ENCODE results near the gene ZSWIM5.
"Not testable (repeated sequence)": the region's sequence is repeated elsewhere in the genome, so short reads cannot be mapped to it uniquely, and the experiment has no call there.

ZSWIM5 gene

GRCh38 chr1:45200906-45201500, 5.4 kb downstream of the ZSWIM5 start:
- no peak for DNase-seq (ENCODE audit: low spot score)

DNA sequence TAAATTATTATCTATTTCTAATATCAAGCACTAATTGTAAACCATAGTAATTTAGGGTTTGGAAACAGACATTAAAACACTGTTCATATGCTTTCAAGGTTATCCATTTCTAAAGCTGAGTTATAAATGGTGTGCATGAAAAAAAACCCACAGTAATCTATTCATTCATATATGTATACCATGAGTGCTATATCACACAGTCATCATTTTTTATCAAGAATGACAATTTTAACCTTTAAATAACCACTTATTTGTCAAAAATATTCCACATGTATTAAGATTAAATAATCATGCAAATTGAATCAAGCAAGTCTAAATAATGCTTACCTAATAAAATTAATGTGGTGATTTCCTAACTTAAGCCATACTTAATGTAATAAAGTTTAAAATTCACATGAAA, 6.0 kb downstream of the ZSWIM5 start:
- DNase-seq (ENCODE audit: low spot score), result no peak

- no peak for DNase-seq (ENCODE audit: low spot score)
Measured at GRCh38 chr1:45198185-45198584, 8.2 kb downstream of the ZSWIM5 start.

DNA sequence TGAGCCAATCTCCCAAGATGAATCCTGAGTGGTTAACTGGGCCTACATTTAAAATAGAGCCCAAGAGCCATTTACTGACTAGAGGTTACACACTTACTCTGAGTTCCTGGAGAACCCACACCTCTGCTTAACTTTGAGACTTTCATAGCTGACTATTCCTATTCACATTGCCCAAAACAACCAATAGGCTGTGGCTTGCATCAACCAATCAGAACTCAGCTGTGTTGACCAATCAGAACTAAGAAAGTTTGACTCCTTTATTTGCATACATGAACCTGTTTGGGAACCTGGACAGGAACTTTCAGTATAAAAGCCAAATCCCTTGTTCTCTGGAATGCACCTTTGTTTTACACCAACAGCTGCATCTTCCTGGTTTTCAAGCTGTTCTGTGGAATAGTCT, 9.5 kb downstream of the ZSWIM5 start:
- DNase-seq (ENCODE audit: low spot score), result no peak

DNA sequence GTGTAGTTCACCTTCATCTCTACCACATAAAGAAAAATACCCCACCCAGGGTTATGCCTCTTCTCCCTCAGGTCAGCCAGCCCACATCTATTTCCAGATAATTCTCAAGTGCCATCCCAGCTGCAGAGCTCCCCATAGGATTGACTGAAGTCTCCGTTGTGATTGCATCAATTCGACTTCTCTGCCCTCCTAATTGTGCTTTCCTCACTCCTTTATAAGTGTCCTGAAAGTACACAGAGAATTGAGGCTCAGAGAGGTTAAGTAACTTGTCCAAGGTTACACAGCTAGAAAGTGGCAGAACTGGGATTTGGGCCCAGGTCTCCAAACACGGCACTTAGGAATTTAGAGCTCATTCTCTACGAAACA, 15.0 kb downstream of the ZSWIM5 start:
- DNase-seq (ENCODE audit: low spot score), result no peak

DNA sequence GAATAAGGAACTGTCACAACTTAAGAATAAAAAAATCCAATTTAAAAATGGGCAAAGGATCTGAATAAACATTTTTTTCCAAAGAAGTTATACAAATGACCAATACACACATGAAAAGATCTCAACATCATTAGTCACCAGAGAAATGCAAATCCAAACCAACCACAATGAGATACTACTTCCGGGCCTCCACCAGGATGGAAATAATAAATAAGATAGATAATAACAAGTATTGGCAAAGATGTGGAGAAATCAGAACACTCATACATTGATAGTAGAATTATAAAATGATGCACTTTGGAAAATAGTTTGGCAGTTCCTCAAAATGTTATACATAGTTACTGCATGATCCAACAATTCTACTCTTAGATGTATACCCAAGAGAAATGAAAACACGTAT, 18.7 kb downstream of the ZSWIM5 start:
- DNase-seq (ENCODE audit: low spot score), result no peak

- not testable (repeated sequence) for DNase-seq (ENCODE audit: low spot score)
Measured at GRCh38 chr1:45179918-45180519, 26.4 kb downstream of the ZSWIM5 start.

- no peak for DNase-seq (ENCODE audit: low spot score)
Measured at GRCh38 chr1:45177452-45177851, 29.0 kb downstream of the ZSWIM5 start.

GRCh38 chr1:45172764-45173163, 33.6 kb downstream of the ZSWIM5 start:
- no peak for DNase-seq (ENCODE audit: low spot score)

GRCh38 chr1:45172005-45172404, 34.4 kb downstream of the ZSWIM5 start:
- no peak for DNase-seq (ENCODE audit: low spot score)

DNA sequence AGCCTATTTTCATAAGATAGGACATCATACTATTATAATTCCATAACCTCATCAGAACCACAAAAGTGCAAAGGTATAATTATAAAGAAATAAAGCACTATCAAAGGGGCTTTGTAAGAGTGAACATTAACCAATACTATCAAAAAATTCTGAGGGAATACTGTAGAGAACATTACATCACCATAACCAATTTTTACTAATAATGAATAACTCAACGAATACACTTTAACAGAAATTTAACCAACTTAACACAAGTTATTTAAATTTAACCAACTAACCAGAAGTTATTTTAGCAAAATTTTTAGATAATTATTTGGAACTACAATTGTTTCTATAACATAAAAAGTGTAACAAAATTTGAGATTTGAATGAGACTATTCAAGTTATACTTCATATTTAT, 34.8 kb downstream of the ZSWIM5 start:
- no peak for DNase-seq (ENCODE audit: low spot score)

GRCh38 chr1:45170151-45170742, 36.2 kb downstream of the ZSWIM5 start:
- DNase-seq (ENCODE audit: low spot score), result no peak

- not testable (repeated sequence) for DNase-seq (ENCODE audit: low spot score)
Measured at GRCh38 chr1:45167947-45168346, 38.5 kb downstream of the ZSWIM5 start.

GRCh38 chr1:45164307-45164706, 42.1 kb downstream of the ZSWIM5 start:
- DNase-seq (ENCODE audit: low spot score), result not testable (repeated sequence)

GRCh38 chr1:45163111-45163510, 43.3 kb downstream of the ZSWIM5 start:
- DNase-seq (ENCODE audit: low spot score), result not testable (repeated sequence)

DNA sequence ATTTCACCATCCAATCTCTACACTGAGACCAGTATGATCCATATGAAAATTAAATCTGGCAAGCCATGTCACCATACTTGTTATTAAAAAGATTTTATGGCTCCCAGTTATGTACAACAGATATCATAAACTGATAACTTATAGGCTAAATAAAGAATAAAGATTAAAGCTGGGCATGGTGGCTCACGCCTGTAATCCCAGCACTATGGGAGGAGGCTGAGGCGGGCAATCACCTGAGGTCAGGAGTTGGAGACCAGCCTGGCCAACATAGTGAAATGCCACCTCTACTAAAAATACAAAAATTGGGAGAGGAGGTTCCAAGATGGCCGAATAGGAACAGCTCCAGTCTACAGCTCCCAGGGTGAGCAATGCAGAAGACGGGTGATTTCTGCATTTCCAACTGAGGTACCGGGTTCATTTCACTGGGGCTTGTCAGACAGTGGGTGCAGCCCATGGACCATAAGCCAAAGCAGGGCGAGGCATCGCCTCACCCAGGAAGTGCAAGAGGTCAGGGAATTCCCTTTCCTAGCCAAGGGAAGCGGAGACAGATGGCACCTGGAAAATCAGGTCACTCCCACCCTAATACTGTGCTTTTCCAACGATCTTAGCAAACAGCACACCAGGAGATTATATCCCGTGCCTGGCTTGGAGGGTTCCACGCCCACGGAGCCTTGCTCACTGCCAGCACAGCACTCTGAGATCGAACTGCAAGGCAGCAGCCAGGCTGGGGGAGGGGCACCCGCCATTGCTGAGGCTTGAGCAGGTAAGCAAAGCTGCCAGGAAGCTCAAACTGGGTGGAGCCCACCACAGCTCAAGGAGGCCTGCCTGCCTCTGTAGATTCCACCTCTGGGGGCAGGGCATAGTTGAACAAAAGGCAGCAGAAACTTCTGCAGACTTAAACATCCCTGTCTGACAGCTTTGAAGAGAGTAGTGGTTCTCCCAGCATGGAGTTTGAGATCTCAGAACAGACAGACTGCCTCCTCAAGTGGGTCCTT, 44.1 kb downstream of the ZSWIM5 start:
- not testable (repeated sequence) for DNase-seq (ENCODE audit: low spot score)

DNA sequence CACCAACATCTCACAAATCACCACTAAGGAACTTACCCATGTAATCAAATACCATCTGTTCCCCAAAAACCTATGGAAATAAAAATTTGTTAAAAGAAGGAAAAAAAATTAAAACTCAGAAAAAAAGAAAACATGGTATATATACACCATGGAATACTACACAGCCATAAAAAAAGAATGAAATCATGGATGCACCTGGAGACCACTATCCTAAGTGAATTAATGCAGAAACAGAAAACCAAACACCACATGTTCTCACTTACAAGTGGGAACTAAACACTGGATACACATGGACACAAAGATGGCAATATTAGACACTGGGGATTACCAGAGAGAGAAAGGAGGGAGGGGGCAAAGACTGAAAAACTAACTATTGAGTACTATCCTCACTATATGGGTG, 50.4 kb downstream of the ZSWIM5 start:
- DNase-seq (ENCODE audit: low spot score), result no peak

- no peak for DNase-seq (ENCODE audit: low spot score)
Measured at GRCh38 chr1:45155423-45155822, 51.0 kb downstream of the ZSWIM5 start.

GRCh38 chr1:45152126-45152525, 54.3 kb downstream of the ZSWIM5 start:
- DNase-seq (ENCODE audit: low spot score), result no peak

- no peak for DNase-seq (ENCODE audit: low spot score)
Measured at GRCh38 chr1:45148209-45148825, 58.1 kb downstream of the ZSWIM5 start.

DNA sequence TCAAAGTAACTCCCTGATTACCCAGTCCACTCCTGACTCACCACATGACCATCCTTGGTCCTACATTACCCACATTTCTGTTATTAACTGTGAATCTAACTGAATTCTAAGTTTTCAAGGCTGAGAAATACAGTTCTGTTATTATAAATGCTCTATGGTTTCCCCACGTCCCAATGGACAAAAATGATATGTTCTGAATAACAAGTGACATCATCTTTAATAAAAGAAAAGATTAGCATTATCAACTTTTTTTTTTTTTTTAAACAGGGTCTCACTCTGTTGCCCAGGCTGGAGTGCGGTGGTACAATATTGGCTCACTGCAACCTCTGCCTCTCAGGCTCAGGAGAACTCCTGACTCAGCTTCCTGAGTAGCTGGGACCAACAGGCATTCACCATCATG, 59.6 kb downstream of the ZSWIM5 start:
- no peak for DNase-seq (ENCODE audit: low spot score)

Measured in hematopoietic multipotent progenitor cell treated with erythropoietin and hydrocortisone succinate and interleukin-3 and kit ligand, for 15 days (in vitro differentiated cells).